Bone marrow (tissue), 2 donors: ENCODE measurements around the gene HYAL3.
"Not testable (repeated sequence)": the region's sequence is repeated elsewhere in the genome, so short reads cannot be mapped to it uniquely, and the experiment has no call there.

ENCODE experiments used
- DNase-seq, 2 donors: peaks; one replicate each; lab custom pipeline; 2025; lab: John Stamatoyannopoulos, UW

HYAL3 gene

DNA sequence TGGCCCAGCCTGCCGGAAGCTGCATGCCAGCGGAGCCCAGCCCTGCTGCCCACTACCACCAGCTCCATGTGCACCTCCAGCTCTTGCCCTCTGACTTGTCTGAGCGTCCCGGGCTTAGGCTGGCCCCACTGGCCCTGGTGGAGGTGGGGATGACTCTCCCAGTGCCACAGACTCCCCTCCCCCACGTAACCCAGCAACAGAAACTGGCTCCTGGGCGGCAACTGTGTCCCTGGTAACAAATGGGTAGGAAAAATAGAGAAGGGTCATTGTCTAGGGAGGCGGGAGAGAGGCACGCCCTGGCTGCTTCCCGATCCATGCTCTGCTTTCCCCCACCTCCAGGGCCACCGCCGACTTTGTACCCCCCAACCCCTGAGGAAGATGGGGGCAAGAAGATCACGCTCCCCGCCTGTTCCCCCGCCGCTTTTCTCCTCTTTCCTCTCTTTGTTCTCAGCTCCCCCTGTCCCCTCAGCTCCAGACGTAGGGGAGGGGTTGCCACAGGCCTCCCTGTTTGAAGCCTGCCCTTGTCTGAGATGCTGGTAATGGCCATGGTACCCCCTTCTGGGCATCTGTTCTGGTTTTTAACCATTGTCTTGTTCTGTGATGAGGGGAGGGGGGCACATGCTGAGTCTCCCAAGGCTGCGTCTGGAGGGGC, 41.0 kb downstream of the HYAL3 start:
- DNase-seq = no peak

DNA sequence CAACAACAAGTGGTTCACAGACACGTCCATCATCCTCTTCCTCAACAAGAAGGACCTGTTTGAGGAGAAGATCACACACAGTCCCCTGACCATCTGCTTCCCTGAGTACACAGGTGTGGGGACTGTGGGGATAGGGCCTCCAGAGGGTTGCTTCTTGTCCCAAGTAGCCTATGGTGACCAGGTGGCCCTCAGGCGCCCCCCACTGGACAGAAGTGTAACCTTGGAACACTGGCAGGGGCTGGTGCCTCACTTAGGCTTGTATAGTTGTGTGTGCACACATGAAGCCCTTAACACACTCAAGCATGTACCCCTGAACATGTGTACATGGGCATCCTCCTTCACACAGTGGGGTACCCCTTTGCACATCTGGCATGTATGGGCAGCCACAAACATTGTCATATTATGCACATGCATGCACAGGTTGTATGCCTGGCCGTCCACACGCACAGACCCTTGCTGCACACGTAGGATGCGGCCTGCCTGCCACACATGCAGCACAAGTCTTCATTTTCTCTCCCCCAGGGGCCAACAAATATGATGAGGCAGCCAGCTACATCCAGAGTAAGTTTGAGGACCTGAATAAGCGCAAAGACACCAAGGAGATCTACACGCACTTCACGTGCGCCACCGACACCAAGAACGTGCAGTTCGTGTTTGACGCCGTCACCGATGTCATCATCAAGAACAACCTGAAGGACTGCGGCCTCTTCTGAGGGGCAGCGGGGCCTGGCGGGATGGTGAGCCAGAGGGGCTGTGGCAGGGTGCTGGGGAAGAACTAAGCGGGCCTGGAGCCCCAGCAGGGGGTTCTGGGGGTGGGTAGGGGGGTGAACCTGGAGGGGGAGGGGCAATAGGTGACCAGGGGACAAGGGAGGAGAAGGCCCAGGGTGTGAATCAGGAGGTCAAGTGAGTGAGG, 42.0 kb downstream of the HYAL3 start:
- peak in 1 of 2 donors; percentile 10 for DNase-seq

DNA sequence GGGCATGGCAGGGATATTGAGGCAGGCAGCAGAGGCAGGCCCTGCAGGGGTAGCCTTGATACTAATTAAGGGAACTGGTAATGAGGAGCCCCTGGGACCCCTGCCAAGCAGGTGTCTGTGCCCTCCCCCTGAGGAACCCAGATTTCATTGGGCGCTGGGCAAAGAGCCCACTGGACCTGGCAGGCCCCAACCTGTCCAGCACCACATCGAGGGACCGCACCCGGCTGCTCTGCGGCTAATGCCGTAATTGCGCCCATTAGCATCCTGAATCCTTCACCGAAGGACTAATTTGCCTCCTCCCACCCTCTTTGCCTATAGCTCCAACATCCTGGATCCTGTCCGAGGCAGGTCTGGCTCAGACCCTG, 44.0 kb downstream of the HYAL3 start:
- DNase-seq = no peak

DNA sequence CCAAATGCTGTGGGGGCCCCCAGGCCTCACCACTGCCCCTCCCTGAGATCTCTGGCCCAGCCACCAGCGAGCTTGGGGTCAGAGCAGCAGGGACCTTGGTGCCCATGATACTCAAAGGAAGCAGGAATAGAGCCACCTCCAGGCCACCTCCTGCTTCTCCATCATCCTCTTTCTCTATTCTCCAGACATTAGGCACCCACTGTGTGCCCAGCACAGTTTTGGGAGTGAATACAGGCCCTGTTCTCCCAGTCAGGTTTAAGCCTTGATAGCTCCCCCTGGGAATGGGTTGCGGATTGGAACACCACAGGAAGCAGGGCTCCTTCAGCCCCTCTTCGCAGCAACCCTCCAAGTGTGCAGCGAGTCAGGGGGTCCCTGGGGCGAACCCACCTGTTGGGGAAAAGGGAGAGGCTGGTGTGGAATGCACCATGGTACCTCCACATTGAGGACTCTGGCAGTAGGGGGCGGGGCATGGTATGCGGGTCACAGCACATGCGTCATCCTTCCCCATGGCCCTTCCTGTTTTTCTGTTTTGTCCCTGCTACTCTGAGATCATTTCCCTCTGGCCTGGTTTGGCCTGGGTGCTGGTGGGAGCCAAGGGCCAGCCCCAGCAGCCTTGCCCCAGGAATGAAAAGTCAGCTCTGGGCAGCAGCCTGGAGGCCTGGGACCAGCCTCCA, 44.5 kb downstream of the HYAL3 start:
- peak in 1 of 2 donors; percentile 52 for DNase-seq

DNA sequence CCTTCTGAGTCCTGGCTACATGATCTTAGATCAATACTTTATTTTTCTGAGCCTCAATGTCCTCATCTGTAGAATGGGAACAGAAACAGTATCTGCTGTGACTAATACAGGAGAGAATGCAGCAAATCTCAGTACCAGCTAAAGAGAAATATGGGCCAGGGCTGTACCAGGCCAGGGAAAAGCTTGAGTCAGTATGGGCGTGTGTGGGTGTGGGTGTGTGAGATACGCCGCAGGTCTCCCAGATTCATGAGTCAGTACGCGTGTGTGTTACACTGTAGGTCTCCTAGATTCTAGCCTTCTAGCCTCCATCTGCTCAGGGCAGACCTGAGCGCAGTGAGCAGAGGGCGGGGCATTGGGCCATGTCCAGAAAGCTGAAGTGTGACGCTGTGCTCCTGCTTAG, 48.0 kb downstream of the HYAL3 start:
- DNase-seq = no peak

DNA sequence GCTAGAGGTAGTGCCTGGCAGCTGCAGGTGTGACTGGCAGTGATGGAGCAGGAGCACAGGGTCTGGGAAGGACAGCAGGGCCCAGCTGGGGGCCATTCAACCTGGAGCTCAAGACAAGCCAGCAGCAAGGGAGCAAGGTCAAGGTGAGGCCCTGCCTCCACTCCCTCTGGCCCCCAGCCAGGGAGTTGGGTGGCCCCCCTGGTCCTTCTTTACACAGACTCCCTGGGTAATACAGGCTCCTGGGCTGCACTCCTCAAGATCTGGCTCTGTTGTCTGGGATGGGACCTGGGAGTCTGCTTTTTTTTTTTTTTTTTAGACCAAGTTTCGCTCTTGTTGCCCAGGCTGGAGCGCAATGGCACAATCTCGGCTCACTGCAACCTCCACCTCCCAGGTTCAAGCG, 48.7 kb downstream of the HYAL3 start:
- no peak for DNase-seq

DNA sequence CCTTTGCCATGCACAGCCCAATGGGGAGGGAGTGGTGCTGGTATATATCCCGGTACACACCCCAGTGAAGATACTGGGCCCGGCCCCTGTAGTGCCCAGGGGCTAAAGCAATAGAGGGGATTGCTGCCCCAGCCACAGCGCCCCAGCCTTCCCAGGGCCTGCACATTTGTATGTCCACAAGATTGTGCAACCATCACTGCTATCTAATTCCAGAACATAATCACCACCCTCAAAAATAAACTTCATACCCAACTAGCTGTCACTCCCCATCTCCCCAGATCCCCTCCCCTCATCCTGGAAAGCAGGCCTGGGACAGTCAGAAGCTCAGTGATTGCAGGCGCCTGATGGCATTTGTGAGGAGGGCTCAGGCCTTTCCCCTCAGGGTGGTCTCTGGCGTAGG, 49.7 kb downstream of the HYAL3 start:
- DNase-seq = no peak

DNA sequence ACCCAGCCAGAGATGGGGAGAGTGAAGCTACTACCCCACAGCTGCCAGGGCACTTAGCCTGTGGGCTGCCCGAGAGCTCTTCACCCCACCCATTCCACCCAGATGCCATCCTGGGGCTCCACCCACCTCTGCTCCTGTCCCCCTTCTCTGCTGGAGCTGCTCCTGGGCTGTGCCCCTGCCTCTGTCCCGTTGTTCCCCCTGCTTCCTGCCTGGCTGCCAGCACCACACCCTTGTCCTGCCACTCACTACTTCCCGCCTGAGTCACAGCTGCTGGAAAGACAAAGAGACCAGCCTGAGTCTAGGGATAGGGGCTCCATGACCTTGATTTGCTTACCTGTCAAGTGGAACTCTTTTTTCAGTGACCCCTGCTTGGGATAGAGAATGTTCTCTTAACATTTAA, 50.8 kb downstream of the HYAL3 start:
- no peak for DNase-seq

DNA sequence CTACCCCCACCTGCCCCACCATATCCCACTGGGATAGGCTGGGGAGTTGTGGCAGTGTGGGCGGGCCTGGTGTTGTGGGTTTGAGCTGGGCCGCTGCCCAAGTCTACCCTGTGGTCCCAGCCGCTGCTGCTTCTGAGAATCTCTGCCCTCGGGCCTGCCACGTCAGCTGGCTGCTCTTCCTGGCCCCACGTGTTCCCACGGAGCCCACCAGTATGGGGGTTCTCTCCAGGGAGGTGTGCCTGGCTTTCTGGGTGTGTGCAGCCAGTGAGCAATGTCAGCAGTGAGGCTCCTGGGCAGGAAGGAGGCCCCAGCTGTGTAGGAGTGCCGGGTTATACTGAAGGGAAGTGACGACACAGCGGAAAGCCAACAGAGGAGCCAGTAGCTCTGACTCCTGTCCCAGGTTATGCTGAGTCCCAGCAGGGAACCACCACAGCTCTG, 52.7 kb downstream of the HYAL3 start:
- DNase-seq = peak; percentile 74 to 84

DNA sequence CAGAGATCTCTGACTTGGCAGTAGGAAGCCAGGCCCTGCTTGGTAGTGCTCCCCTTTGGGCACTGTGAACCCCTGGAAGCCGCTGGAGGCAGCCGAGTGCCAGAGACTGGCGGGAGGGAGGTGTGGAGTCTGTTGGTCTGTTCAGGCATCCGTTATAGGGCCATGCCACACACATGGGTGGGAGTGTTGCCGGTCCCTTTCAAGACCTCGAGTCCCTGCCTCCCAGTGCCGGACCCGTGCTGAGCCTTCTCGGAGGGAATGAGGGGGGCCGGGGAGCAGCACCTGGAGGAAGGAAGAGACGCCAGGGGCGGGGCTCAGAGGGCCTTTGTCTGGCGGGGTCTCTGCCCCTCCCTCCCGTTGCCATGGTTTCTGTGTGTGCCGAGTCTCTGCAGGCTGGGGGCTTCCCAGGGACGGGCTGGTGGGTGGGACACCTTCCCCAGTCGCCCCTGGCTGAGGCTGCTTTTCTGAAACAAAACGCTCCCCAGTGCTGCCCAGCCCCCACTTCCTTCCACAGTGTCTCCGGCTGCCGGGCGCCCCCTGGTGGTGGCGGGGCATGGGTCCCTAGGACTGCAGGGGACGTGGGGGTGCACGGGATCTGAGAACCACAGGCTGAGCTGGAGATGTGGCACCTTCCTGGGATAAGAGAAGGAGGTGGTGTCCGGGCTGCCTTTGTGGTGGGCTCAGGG, 53.2 kb downstream of the HYAL3 start:
- DNase-seq = peak; percentile 87 to 88

DNA sequence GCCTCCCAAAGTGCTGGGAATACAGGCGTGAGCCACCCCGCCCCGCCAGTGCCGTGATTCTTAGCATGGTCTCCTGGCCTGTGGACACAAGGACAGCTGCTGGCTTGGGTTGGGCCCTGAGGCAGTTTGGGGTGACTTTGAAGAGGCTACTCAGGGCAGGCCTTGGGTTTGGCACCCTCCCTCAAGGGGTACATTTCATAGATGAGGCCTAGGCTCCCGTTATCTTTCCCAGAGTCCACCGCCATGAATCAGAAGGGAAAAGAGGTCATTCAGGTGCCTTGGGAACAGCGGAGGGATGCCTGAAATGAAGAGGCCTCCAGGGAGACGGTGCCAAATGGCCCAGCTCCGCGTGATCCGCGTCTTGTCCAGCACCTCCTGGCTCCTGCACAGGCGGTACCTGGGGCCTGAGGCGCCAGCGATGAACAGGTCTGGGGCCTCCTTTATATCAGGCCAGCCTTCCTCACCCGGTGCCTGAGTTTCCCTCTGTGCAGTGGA, 53.9 kb downstream of the HYAL3 start:
- no peak for DNase-seq

DNA sequence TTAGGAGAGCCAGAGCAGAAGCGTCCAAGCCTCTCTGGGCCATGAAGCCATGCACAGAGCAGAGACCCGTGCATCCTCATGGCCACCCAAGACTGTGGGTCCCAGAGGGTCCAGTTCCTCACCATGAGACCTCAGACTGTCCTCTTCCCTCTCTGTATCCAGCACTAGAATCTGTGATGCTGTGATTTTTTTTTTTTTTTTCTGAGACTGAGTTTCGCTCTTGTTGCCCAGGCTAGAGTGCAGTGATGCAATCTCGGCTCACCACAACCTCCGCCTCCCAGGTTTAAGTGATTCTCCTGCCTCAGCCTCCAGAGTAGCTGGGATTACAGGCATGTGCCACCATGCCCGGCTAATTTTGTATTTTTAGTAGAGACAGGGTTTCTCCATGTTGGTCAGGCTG, 54.4 kb downstream of the HYAL3 start:
- DNase-seq = not testable (repeated sequence)

DNA sequence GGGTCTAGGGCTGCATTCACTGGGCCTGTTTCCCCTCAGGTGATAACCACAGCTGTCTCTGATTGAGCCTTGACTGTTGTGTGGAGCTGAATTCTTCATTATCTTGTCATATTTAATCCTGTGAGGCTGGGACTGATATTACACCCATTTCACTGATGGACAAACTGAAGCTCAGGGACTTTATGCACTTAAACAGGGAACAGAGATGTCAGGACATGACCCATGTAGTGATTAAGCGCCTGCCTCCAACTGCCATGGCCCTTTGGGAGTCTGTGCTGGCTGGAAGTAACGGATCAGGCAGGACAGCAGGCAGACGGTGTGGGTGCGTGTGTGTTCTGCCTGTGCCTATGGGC, 55.7 kb downstream of the HYAL3 start:
- no peak for DNase-seq

DNA sequence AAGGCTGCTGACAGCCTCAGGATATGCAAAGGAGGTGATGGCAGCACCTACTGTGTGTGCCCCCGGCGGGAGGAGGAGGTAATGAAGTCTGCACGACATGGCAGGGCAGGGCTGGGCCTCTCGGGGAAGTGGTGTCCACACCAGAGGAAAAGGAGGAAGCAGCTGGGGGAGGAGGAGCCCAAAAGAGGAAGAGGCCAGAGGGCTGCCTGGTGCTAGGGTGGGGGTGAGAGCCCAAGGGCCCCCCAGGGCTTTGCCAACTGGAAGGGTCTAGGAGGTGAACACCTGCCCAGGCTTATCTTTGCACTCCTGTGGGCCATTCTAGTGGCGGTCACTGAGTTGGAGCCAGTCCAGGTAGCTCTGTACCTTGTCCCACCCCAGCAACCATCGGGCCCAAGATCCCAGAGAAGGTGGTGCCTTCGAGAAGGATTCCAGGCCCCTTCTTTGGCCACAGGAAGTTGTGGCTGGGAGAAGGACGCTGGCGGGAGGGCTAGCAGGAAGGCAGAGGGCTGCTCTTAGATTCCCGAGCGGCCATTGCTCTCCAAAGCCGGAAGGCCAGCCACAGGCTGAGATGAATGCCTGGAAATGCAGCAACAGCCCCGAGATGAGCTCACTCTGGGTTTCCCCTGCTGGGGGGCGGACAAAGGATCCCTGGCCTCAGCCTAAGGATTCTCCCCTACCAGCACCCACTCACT, 56.2 kb downstream of the HYAL3 start:
- DNase-seq = peak; percentile 78 to 98
